ENCODE measurements around the gene NLN.

DNA sequence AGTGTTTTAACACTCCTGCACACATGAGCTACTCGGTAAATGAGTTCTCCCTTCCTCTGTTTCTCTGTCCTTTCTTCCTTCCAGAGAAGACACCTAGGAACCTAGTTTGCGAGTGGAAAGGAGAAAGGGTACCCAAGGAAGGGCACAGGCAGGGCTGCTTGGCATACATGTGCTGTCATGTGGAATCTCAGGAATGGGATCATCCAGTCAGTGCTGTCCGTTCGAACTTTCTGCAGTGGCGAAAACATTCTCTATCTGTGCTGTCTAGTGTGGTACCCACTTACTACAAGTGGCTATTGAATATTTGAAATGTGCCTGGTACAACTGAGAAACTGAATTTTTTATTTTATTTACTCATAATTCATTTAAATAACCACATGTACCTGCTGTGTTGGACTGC lies 28.0 kb downstream of the NLN start:
- TF ChIP-seq CTCF (IDR thresholded peaks at IDR 0.05) (no peak), POLR2A (IDR thresholded peaks at IDR 0.05) (no peak)

Data from thyroid gland (tissue), 4 donors.